Measurements from ENCODE around the gene SERPINA3.

The SERPINA3 gene

GRCh38 chr14:94613720-94614644 is 1.8 kb downstream of the SERPINA3 start:
- no peaks in the 10 kb centered on the region for H3K36me3 Mint-ChIP-seq
- DNase-seq: no peak
- CTCF ChIA-PET: no interaction called here
- peaks cover 21% of the 10 kb centered on the region for H3K9me3 Mint-ChIP-seq
- H3K4me1 Mint-ChIP-seq: no peaks in the 10 kb centered on the region
- no peak overlapping the region for H3K4me3 Mint-ChIP-seq
- H3K27ac Mint-ChIP-seq: no peak overlapping the region
- no peaks in the 10 kb centered on the region for H3K27me3 Mint-ChIP-seq

- Mint-ChIP-seq H3K9me3 (peaks cover 25% of the 10 kb centered on the region), H3K36me3 (no peaks in the 10 kb centered on the region), H3K27me3 (no peaks in the 10 kb centered on the region), H3K27ac (no peak overlapping the region), H3K4me1 (no peaks in the 10 kb centered on the region), H3K4me3 (no peak overlapping the region)
- DNase-seq: peak; percentile 1
- CTCF ChIA-PET: no interaction called here
These were observed 2.6 kb downstream of the SERPINA3 start for GRCh38 chr14:94614802-94615201.

GRCh38 chr14:94615254-94615653 is 3.1 kb downstream of the SERPINA3 start:
- Mint-ChIP-seq H3K9me3 (peaks cover 29% of the 10 kb centered on the region), H3K4me3 (no peak overlapping the region), H3K27me3 (no peaks in the 10 kb centered on the region), H3K36me3 (no peaks in the 10 kb centered on the region), H3K27ac (no peak overlapping the region), H3K4me1 (no peaks in the 10 kb centered on the region)
- no peak for DNase-seq
- CTCF ChIA-PET: no interaction called here

GRCh38 chr14:94615823-94616570 is 3.8 kb downstream of the SERPINA3 start:
- CTCF ChIA-PET: no interaction called here
- no peaks in the 10 kb centered on the region for H3K27me3 Mint-ChIP-seq
- H3K27ac Mint-ChIP-seq: no peak overlapping the region
- H3K4me3 Mint-ChIP-seq: no peak overlapping the region
- peaks cover 29% of the 10 kb centered on the region for H3K9me3 Mint-ChIP-seq
- no peaks in the 10 kb centered on the region for H3K36me3 Mint-ChIP-seq
- DNase-seq: no peak
- no peaks in the 10 kb centered on the region for H3K4me1 Mint-ChIP-seq

- Mint-ChIP-seq H3K4me1 (no peaks in the 10 kb centered on the region), H3K36me3 (no peaks in the 10 kb centered on the region), H3K4me3 (no peak overlapping the region), H3K9me3 (peaks cover 29% of the 10 kb centered on the region), H3K27ac (no peak overlapping the region), H3K27me3 (no peaks in the 10 kb centered on the region)
- CTCF ChIA-PET: interaction anchor here (1.2 kb wide), 1 partner anchor 21 kb away, joined by 3 read pairs; no protein-coding TSS in a partner anchor
- DNase-seq: no peak
These were observed 5.3 kb downstream of the SERPINA3 start for GRCh38 chr14:94617366-94617941.

DNA sequence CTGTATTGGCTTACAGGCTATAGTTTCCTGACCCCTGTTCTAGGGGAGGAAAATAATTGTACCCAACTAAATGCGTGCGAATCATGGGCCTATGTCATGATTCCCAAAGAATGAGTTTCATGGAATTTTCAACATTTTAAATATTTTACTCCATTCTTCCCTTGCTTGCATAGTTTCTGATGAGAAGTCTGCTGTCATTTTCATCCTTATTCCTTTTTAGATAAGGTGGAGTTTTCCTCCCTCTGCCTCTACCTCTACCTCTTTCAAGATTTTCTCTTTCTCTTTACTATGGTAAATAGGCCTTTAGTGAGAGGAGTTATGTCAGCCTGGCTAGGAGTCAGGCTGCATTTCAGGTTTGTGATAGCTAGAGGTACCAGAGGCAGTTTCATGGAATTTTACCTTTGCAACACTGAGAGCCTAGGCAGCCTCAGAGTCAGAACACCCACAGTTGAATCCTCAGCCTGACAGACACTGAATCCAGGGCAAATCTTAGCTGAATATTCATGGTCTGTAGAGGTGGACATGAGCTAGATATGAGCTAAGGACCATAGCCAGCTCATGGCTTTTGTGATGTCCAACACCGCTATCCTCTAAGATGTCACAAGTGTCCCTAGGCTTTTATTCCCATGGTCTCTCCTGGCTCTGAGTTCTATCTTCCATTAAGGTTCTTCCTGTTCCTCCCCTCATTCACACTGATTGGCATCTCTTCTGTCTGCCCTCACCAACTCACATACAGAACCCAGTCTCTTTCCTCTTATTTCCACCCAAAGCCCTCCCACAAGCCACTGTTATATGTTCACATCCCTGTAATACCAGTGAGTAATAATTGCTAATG is 6.0 kb downstream of the SERPINA3 start:
- H3K27ac Mint-ChIP-seq: no peak overlapping the region
- CTCF ChIA-PET: interaction anchor here (1.2 kb wide), 1 partner anchor 20 kb away, joined by 3 read pairs; no protein-coding TSS in a partner anchor
- H3K27me3 Mint-ChIP-seq: peaks cover 3% of the 10 kb centered on the region
- H3K36me3 Mint-ChIP-seq: no peaks in the 10 kb centered on the region
- no peak for DNase-seq
- no peaks in the 10 kb centered on the region for H3K4me1 Mint-ChIP-seq
- peaks cover 29% of the 10 kb centered on the region for H3K9me3 Mint-ChIP-seq
- no peak overlapping the region for H3K4me3 Mint-ChIP-seq

DNA sequence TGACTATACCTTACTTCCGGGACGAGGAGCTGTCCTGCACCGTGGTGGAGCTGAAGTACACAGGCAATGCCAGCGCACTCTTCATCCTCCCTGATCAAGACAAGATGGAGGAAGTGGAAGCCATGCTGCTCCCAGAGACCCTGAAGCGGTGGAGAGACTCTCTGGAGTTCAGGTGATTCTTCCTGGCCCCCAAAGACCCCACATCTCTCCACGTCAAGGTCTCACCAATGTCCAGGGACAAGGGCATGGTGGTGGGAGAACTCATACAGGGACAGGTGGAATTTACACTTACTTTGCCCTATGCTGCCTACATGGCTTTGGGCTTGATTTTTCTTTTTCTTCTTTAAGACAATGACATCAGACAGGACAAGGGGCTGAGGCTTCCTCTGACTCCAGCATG is 7.1 kb downstream of the SERPINA3 start:
- H3K4me3 Mint-ChIP-seq: no peak overlapping the region
- CTCF ChIA-PET: no interaction called here
- no peaks in the 10 kb centered on the region for H3K36me3 Mint-ChIP-seq
- no peak for DNase-seq
- H3K27ac Mint-ChIP-seq: no peak overlapping the region
- H3K4me1 Mint-ChIP-seq: no peaks in the 10 kb centered on the region
- peaks cover 3% of the 10 kb centered on the region for H3K27me3 Mint-ChIP-seq
- peaks cover 29% of the 10 kb centered on the region for H3K9me3 Mint-ChIP-seq

DNA sequence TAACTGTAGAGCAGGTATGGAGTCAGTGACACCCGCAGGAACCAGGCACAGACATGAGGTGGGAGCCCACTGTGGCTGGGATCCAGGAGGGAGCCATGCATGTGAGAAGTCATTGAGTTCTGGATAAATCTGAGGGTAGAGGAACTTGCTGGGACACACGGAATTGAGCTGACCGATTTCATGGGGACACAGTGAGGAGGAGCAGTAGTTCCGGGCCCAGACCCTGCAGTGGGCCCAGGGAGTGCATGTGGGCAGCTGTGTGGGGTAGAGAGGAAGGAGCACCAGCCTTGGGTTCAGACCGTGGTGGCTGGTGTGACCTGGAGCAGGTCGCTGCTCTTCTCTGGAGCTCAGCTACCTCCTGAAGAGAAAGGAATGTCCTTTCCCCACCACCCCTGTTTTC is 8.4 kb downstream of the SERPINA3 start:
- no peaks in the 10 kb centered on the region for H3K4me1 Mint-ChIP-seq
- H3K27ac Mint-ChIP-seq: no peak overlapping the region
- DNase-seq: no peak
- no peak overlapping the region for H3K4me3 Mint-ChIP-seq
- H3K9me3 Mint-ChIP-seq: peaks cover 29% of the 10 kb centered on the region
- CTCF ChIA-PET: no interaction called here
- peaks cover 3% of the 10 kb centered on the region for H3K27me3 Mint-ChIP-seq
- H3K36me3 Mint-ChIP-seq: no peaks in the 10 kb centered on the region

DNA sequence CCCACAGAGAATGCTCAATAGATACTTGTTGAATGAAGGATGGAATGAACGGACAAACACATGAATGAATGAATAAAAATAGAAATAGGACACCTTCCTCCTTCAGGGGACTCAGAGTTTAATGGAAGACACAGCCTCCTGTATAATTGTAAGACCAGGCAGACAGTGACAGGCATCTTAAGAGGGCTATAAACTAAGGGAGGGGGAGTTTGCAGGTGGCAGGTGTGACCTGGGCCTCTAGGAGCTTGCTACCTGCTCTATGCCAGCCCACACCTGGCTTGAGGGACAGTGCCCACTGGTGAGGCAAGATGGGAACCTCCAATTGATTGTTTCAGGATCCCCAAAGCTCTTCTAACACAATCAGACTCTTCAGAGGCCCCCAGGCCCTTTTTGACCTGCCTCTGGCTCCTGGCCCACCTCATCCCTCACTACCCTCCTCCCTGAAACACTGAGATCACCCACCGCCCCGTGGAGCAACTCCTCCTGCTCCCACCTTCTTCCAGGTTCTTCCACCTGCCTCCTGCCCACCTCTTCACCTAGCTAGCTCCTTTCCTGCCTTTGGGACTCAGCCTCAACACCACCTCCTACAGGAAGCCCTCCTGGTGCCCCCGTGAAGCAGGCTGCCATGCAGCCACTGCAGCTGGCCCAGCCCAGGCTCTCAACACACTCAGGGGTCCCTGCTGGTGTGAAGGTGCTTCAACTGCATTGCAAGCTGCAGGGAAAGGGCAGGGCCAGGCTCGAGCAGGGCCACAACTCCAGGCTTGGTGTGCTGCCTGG is 9.4 kb downstream of the SERPINA3 start:
- DNase-seq: no peak
- H3K9me3 Mint-ChIP-seq: peaks cover 26% of the 10 kb centered on the region
- no peaks in the 10 kb centered on the region for H3K4me1 Mint-ChIP-seq
- CTCF ChIA-PET: no interaction called here
- peaks cover 3% of the 10 kb centered on the region for H3K27me3 Mint-ChIP-seq
- H3K36me3 Mint-ChIP-seq: no peaks in the 10 kb centered on the region
- H3K4me3 Mint-ChIP-seq: no peak overlapping the region
- H3K27ac Mint-ChIP-seq: no peak overlapping the region

GRCh38 chr14:94622653-94623421 is 10.6 kb downstream of the SERPINA3 start:
- peaks cover 3% of the 10 kb centered on the region for H3K27me3 Mint-ChIP-seq
- DNase-seq: no peak
- H3K4me1 Mint-ChIP-seq: no peaks in the 10 kb centered on the region
- H3K36me3 Mint-ChIP-seq: no peaks in the 10 kb centered on the region
- CTCF ChIA-PET: no interaction called here
- H3K4me3 Mint-ChIP-seq: no peak overlapping the region
- no peak overlapping the region for H3K27ac Mint-ChIP-seq
- H3K9me3 Mint-ChIP-seq: peaks cover 16% of the 10 kb centered on the region

DNA sequence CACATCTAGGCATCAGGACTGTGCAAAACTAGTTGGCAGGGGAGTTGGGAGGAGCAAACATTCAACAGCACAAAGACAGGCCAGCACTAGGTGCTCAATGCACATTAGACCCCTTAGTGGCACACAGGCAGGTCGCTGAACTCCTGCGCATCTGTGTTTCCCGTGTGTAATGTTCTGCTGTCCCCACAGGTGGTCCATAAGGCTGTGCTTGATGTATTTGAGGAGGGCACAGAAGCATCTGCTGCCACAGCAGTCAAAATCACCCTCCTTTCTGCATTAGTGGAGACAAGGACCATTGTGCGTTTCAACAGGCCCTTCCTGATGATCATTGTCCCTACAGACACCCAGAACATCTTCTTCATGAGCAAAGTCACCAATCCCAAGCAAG is 11.2 kb downstream of the SERPINA3 start:
- Mint-ChIP-seq H3K36me3 (no peaks in the 10 kb centered on the region), H3K27ac (no peak overlapping the region)
- CTCF ChIA-PET: no interaction called here

DNA sequence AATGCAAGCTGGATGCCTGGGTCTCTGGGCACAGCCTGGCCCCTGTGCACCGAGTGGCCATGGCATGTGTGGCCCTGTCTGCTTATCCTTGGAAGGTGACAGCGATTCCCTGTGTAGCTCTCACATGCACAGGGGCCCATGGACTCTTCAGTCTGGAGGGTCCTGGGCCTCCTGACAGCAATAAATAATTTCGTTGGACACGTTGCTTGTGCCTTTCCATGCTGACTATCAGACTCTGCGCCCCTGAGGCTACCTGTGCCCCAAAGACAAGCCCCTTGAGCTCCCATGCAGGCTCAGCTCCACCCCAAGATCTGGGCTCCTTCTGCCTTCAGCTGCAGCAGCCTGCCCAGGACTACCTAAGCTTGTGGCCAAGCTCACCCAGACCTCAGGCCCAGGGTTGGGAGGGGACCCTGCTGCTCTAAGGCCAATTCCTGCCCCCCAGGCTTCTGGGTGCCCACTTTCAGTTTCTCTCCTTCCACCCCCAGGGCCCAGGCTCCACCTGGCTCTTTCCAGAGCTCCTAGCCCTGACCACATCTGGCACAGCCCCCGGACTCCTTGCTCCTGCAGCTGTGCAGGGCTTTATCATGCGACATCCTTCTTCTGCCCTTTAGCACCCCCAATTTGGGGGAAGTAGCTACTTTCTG is 11.8 kb downstream of the SERPINA3 start:
- Mint-ChIP-seq H3K27me3 (peaks cover 3% of the 10 kb centered on the region), H3K4me3 (no peak overlapping the region), H3K4me1 (no peaks in the 10 kb centered on the region), H3K27ac (no peak overlapping the region), H3K9me3 (peaks cover 8% of the 10 kb centered on the region), H3K36me3 (no peaks in the 10 kb centered on the region)
- CTCF ChIA-PET: no interaction called here
- no peak for DNase-seq

More for the DNA sequence above, 11.2 kb downstream of the SERPINA3 start:
- Mint-ChIP-seq H3K4me3 (no peak overlapping the region), H3K9me3 (peaks cover 14% of the 10 kb centered on the region), H3K27me3 (peaks cover 3% of the 10 kb centered on the region), H3K4me1 (no peaks in the 10 kb centered on the region)
- DNase-seq: no peak

Measured in activated naive CD4-positive, alpha-beta T cell treated with anti-CD3 and anti-CD28 coated beads, Interleukin-2, amount 10 ng/mL, durations not matched to agents 7 days and 5 days (primary cell).